Measurements from ENCODE around the gene SULT2B1. TPM values are rescaled to one million over a fixed set of nuclear protein-coding genes. Genes with fewer than 3 reads are reported as not detected.

SULT2B1 gene
- total RNA-seq, 2 donors from 2014 or later, result 1.0 TPM; not detected in 1

DNA sequence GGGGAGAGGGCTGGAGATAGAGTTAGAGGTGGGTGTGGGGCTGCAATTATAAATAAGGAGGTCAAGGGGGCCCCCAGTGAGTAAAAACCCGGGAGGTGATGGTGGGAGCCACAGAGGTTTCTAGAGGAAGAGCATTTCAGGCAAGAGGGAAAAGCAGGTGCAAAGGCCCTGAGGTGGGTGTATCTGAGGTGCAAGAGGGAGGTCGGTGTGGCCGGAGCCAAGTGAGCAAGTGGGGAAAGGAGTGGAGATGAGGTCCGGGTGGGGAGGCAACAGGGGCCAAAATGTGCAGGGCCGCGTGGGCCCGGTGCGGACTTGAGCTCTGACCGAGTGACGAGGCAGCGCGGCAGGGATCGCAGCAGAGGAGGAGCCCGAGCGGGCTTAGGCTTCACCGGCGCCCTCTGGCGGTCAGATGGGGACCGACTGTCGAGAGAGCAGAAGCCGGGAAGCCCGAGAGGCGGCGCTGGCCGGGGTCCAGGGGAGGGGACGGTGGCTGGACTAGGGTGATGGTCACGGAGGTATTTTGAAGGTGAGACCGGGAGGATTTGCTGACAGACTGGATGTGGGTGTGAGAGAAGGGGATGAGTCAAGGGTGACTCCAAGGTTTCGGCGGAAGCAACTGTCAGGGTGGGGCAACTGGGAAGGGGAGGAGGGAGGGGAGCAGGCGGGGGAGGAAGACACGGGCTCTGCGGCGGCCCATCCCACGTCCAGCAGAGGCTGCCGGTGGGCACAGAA lies 36.9 kb downstream of the SULT2B1 start:
- ATAC-seq (peak; percentile 87), DNase-seq (peak; percentile 91 to 96 (median 92))
- no peaks in the 10 kb centered on the region for H3K9me3 ChIP-seq
- H3K4me1 ChIP-seq, result peaks cover 12% of the 10 kb centered on the region
- intact Hi-C loops (cut with DNase I), result no loop called here
- no peak overlapping the region for H3K27ac ChIP-seq
- no peak overlapping the region for H3K4me3 ChIP-seq
- H3K36me3 ChIP-seq (replicated peaks in 1 of 2; ENCODE audit: insufficient read depth in 1 of 2, low read depth in 2 of 2), result no peaks in the 10 kb centered on the region
- 4 to 5% methylated on average over 30 to 36 of the region's 36 CpGs for WGBS, 2 donors
- no peak for TF ChIP-seq POLR2A (IDR thresholded peaks at IDR 0.05)
- TF ChIP-seq, protein P1, sequence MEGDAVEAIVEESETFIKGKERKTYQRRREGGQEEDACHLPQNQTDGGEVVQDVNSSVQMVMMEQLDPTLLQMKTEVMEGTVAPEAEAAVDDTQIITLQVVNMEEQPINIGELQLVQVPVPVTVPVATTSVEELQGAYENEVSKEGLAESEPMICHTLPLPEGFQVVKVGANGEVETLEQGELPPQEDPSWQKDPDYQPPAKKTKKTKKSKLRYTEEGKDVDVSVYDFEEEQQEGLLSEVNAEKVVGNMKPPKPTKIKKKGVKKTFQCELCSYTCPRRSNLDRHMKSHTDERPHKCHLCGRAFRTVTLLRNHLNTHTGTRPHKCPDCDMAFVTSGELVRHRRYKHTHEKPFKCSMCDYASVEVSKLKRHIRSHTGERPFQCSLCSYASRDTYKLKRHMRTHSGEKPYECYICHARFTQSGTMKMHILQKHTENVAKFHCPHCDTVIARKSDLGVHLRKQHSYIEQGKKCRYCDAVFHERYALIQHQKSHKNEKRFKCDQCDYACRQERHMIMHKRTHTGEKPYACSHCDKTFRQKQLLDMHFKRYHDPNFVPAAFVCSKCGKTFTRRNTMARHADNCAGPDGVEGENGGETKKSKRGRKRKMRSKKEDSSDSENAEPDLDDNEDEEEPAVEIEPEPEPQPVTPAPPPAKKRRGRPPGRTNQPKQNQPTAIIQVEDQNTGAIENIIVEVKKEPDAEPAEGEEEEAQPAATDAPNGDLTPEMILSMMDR (IDR thresholded peaks at IDR 0.05), result peak; percentile 82 to 97 (median 91)
- no peaks in the 10 kb centered on the region for H3K27me3 ChIP-seq

DNA sequence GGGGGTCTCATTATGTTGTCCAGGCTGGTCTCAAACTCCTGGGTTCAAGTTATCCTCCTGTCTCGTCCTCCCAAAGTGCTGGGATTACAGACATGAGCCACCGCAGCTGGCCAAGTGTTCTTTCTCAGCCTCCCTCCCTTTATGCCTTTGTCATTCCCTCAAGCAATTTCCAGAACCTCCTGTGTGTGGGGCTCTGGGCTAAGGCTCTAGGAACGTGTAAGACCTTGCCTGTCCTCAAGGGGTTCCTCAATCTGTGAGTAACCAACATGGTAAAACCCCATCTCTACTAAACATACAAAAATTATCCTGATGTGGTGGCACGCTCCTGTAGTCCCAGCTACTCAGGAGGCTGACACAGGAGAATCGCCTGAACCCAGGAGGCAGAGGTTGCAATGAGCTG lies 39.0 kb downstream of the SULT2B1 start:
- 57 to 88% methylated on average over 3 to 5 of the region's 5 CpGs for WGBS, 2 donors
- intact Hi-C loops (cut with DNase I), result loop anchor here (10.0 kb wide), 1 partner anchor 276 kb away; no protein-coding TSS in a partner anchor
- Histone ChIP-seq H3K27ac (no peak overlapping the region), H3K9me3 (no peaks in the 10 kb centered on the region), H3K4me3 (no peak overlapping the region), H3K36me3 (replicated peaks in 1 of 2; ENCODE audit: insufficient read depth in 1 of 2, low read depth in 2 of 2) (no peaks in the 10 kb centered on the region), H3K27me3 (no peaks in the 10 kb centered on the region), H3K4me1 (peaks cover 7% of the 10 kb centered on the region)
- TF ChIP-seq POLR2A (IDR thresholded peaks at IDR 0.05), result no peak
- TF ChIP-seq, protein P1 (IDR thresholded peaks at IDR 0.05), result no peak
- ATAC-seq (no peak), DNase-seq (no peak)

DNA sequence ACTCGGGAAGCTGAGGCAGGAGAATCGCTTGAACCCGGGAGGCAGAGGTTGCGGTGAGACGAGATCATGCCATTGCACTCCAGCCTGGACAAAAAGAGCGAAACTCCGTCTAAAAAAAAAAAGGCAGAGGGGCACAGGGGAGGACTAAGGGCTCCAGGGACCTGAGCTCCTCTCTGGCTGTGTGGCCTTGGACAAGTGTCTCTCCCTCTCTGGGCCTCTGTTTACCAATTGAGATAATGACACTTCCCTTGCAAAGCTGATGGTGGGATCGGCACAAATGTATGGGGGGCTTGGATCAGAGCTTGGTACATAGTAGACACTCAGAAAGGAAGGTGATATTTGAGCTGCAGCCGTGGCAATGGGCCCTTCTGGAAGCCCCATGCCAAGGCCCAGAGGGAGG lies 43.2 kb downstream of the SULT2B1 start:
- WGBS, 2 donors, result 80% methylated on average over 8 to 9 of the region's 9 CpGs
- Histone ChIP-seq H3K4me3 (no peak overlapping the region), H3K36me3 (replicated peaks in 1 of 2; ENCODE audit: insufficient read depth in 1 of 2, low read depth in 2 of 2) (no peaks in the 10 kb centered on the region), H3K9me3 (no peaks in the 10 kb centered on the region), H3K27ac (no peak overlapping the region), H3K27me3 (no peaks in the 10 kb centered on the region), H3K4me1 (no peaks in the 10 kb centered on the region)
- no peak for DNase-seq
- intact Hi-C loops (cut with DNase I), result loop anchor here (10.0 kb wide), 1 partner anchor 280 kb away; no protein-coding TSS in a partner anchor
- ATAC-seq, result no peak
- TF ChIP-seq, protein P1 (IDR thresholded peaks at IDR 0.05), result no peak

DNA sequence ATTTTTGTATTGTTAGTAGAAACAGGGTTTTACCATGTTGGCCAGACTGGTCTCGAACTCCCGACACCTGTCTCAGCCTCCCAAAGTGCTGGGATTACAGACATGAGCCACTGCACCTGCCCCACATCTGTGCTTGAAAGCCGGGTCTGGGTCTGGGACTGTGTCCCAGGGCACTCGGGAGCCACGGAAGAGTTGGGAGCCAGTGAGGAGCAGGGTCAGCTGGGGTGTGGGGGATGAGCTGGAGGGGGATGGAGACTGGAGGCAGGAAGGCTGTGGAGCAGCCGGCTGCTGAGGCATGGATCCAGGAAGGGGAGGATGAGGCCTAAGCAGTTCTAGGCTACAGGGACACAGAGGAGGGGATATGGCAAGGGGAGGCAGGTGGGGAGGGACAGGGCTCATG lies 43.9 kb downstream of the SULT2B1 start:
- no peak for DNase-seq
- TF ChIP-seq, protein P1 (IDR thresholded peaks at IDR 0.05), result no peak
- TF ChIP-seq POLR2A (IDR thresholded peaks at IDR 0.05), result no peak
- Histone ChIP-seq H3K4me3 (no peak overlapping the region), H3K27ac (no peak overlapping the region), H3K27me3 (no peaks in the 10 kb centered on the region), H3K9me3 (no peaks in the 10 kb centered on the region), H3K36me3 (replicated peaks in 1 of 2; ENCODE audit: insufficient read depth in 1 of 2, low read depth in 2 of 2) (no peaks in the 10 kb centered on the region), H3K4me1 (no peaks in the 10 kb centered on the region)
- ATAC-seq, result no peak
- WGBS, 2 donors, result 62 to 73% methylated on average over 6 of the region's 6 CpGs
- intact Hi-C loops (cut with DNase I), result loop anchor here (10.0 kb wide), 1 partner anchor 281 kb away; no protein-coding TSS in a partner anchor

DNA sequence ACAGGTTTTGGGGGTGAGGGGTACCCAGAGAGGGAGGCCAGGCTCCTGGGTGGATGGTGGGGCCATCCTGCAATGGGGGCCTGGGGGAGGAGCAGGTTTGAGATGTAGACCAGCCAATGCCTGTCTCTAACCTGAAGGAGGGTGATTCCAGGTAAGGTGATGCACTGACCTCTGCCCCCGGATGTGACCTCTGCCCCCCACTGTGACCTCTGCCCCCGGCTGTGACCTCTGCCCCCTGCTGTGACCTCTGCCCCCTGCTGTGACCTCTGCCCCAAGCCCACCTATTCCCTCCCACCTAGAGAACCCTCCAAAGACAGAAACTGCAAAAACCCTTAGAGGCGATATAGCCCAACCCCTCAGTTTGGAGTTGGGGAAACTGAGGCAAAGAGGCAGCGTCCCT lies 44.3 kb downstream of the SULT2B1 start:
- intact Hi-C loops (cut with DNase I), result loop anchor here (10.0 kb wide), 1 partner anchor 281 kb away; no protein-coding TSS in a partner anchor
- no peaks in the 10 kb centered on the region for H3K9me3 ChIP-seq
- no peak overlapping the region for H3K4me3 ChIP-seq
- no peaks in the 10 kb centered on the region for H3K27me3 ChIP-seq
- TF ChIP-seq POLR2A (IDR thresholded peaks at IDR 0.05), result no peak
- TF ChIP-seq, protein P1 (IDR thresholded peaks at IDR 0.05), result no peak
- no peak overlapping the region for H3K27ac ChIP-seq
- DNase-seq (no peak), ATAC-seq (no peak)
- 71% methylated on average over 4 of the region's 4 CpGs; no CpG with 5 or more reads in 1 of the 2 donors for WGBS, 2 donors
- H3K36me3 ChIP-seq (replicated peaks in 1 of 2; ENCODE audit: insufficient read depth in 1 of 2, low read depth in 2 of 2), result no peaks in the 10 kb centered on the region
- H3K4me1 ChIP-seq, result no peaks in the 10 kb centered on the region

All from body of pancreas (tissue), 4 donors.